Measurements from ENCODE around the gene SERAC1. TPM values are rescaled to one million over a fixed set of nuclear protein-coding genes. Genes with fewer than 3 reads are reported as not detected.
"Not testable (repeated sequence)": the region's sequence is repeated elsewhere in the genome, so short reads cannot be mapped to it uniquely, and the experiment has no call there.

The SERAC1 gene
- total RNA-seq, 2 donors from 2014 or later = 15.1 to 19.4 TPM

GRCh38 chr6:158154816-158155215 is 13.2 kb downstream of the SERAC1 start:
- H3K4me1 ChIP-seq (ENCODE audit: control insufficient read depth, insufficient read depth, low read length) = no peaks in the 10 kb centered on the region
- no peaks in the 10 kb centered on the region for H3K9me3 ChIP-seq (ENCODE audit: control insufficient read depth, low read length)
- H3K4me3 Mint-ChIP-seq = no peak overlapping the region
- DNase-seq = no peak
- TF ChIP-seq, protein P1, sequence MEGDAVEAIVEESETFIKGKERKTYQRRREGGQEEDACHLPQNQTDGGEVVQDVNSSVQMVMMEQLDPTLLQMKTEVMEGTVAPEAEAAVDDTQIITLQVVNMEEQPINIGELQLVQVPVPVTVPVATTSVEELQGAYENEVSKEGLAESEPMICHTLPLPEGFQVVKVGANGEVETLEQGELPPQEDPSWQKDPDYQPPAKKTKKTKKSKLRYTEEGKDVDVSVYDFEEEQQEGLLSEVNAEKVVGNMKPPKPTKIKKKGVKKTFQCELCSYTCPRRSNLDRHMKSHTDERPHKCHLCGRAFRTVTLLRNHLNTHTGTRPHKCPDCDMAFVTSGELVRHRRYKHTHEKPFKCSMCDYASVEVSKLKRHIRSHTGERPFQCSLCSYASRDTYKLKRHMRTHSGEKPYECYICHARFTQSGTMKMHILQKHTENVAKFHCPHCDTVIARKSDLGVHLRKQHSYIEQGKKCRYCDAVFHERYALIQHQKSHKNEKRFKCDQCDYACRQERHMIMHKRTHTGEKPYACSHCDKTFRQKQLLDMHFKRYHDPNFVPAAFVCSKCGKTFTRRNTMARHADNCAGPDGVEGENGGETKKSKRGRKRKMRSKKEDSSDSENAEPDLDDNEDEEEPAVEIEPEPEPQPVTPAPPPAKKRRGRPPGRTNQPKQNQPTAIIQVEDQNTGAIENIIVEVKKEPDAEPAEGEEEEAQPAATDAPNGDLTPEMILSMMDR (conservative IDR thresholded peaks at IDR 0.05) = no peak
- no peaks in the 10 kb centered on the region for H3K27me3 ChIP-seq (ENCODE audit: control insufficient read depth, insufficient read depth, low read length, poor library complexity, severe bottlenecking)
- H3K27me3 Mint-ChIP-seq (ENCODE audit: insufficient read depth) = no peaks in the 10 kb centered on the region
- peaks cover 7% of the 10 kb centered on the region for H3K4me1 Mint-ChIP-seq
- no peak overlapping the region for H3K9ac ChIP-seq (ENCODE audit: extremely low read depth, low read length, poor library complexity, severe bottlenecking)
- WGBS, 2 experiments (ENCODE audit: insufficient coverage in 1 of 2, insufficient read length in 1 of 2) = 97% methylated on average over 8 of the region's 8 CpGs
- H3K4me3 ChIP-seq (ENCODE audit: low read length) = no peak overlapping the region
- no peaks in the 10 kb centered on the region for H3K9me3 Mint-ChIP-seq
- no peak overlapping the region for H3K27ac ChIP-seq (ENCODE audit: low read depth, low read length)
- H3K36me3 Mint-ChIP-seq (ENCODE audit: low read depth) = peaks cover 49% of the 10 kb centered on the region
- peaks cover 80% of the 10 kb centered on the region for H3K36me3 ChIP-seq (ENCODE audit: control insufficient read depth, insufficient read depth, low read length)
- H3K27ac Mint-ChIP-seq = peak overlapping the region; percentile 55

GRCh38 chr6:158153576-158153975 is 14.5 kb downstream of the SERAC1 start:
- Histone ChIP-seq H3K4me3 (ENCODE audit: low read length) (no peak overlapping the region), H3K27ac (ENCODE audit: low read depth, low read length) (no peak overlapping the region), H3K4me1 (ENCODE audit: control insufficient read depth, insufficient read depth, low read length) (no peaks in the 10 kb centered on the region), H3K36me3 (ENCODE audit: control insufficient read depth, insufficient read depth, low read length) (peaks cover 83% of the 10 kb centered on the region), H3K9ac (ENCODE audit: extremely low read depth, low read length, poor library complexity, severe bottlenecking) (no peak overlapping the region), H3K9me3 (ENCODE audit: control insufficient read depth, low read length) (no peaks in the 10 kb centered on the region), H3K27me3 (ENCODE audit: control insufficient read depth, insufficient read depth, low read length, poor library complexity, severe bottlenecking) (no peaks in the 10 kb centered on the region)
- TF ChIP-seq, protein P1 (conservative IDR thresholded peaks at IDR 0.05) = no peak
- Mint-ChIP-seq H3K27ac (peak overlapping the region; percentile 64), H3K36me3 (ENCODE audit: low read depth) (peaks cover 57% of the 10 kb centered on the region), H3K9me3 (no peaks in the 10 kb centered on the region), H3K4me1 (peaks cover 7% of the 10 kb centered on the region), H3K4me3 (no peak overlapping the region), H3K27me3 (ENCODE audit: insufficient read depth) (no peaks in the 10 kb centered on the region)
- no peak for DNase-seq
- 73 to 85% methylated on average over 2 of the region's 3 CpGs for WGBS, 2 experiments (ENCODE audit: insufficient coverage in 1 of 2, insufficient read length in 1 of 2)

GRCh38 chr6:158152659-158153058 is 15.4 kb downstream of the SERAC1 start:
- no peak overlapping the region for H3K4me3 ChIP-seq (ENCODE audit: low read length)
- no peak for DNase-seq
- H3K4me1 ChIP-seq (ENCODE audit: control insufficient read depth, insufficient read depth, low read length) = no peaks in the 10 kb centered on the region
- H3K27me3 ChIP-seq (ENCODE audit: control insufficient read depth, insufficient read depth, low read length, poor library complexity, severe bottlenecking) = no peaks in the 10 kb centered on the region
- H3K36me3 Mint-ChIP-seq (ENCODE audit: low read depth) = peaks cover 56% of the 10 kb centered on the region
- no peak overlapping the region for H3K27ac Mint-ChIP-seq
- TF ChIP-seq, protein P1 (conservative IDR thresholded peaks at IDR 0.05) = no peak
- 91% methylated on average over 4 of the region's 4 CpGs; no CpG with 5 or more reads in 1 of the 2 experiments for WGBS, 2 experiments (ENCODE audit: insufficient coverage in 1 of 2, insufficient read length in 1 of 2)
- no peak overlapping the region for H3K4me3 Mint-ChIP-seq
- no peaks in the 10 kb centered on the region for H3K9me3 ChIP-seq (ENCODE audit: control insufficient read depth, low read length)
- peaks cover 7% of the 10 kb centered on the region for H3K4me1 Mint-ChIP-seq
- H3K36me3 ChIP-seq (ENCODE audit: control insufficient read depth, insufficient read depth, low read length) = peaks cover 83% of the 10 kb centered on the region
- H3K9me3 Mint-ChIP-seq = no peaks in the 10 kb centered on the region
- no peak overlapping the region for H3K27ac ChIP-seq (ENCODE audit: low read depth, low read length)
- H3K27me3 Mint-ChIP-seq (ENCODE audit: insufficient read depth) = no peaks in the 10 kb centered on the region
- no peak overlapping the region for H3K9ac ChIP-seq (ENCODE audit: extremely low read depth, low read length, poor library complexity, severe bottlenecking)

DNA sequence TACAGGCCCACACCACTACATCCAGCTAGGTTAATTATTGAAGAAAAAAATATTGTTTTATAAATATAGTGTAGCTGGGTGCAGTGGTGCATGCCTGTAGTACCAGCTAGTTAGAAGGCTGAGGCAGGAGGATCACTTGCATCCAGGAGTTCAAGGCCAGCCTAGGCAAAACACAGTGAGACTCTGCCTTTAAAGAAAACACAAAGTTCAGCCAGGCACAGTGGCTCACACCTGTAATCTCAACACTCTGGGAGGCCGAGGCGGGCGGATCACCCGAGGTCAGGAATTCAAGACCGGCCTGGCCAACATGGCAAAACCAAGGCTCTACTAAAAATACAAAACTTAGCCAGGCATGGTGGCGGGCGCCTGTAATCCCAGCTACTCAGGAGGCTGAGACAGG is 16.0 kb downstream of the SERAC1 start:
- H3K4me3 ChIP-seq (ENCODE audit: low read length); H3K27ac ChIP-seq (ENCODE audit: low read depth, low read length); H3K4me1 ChIP-seq (ENCODE audit: control insufficient read depth, insufficient read depth, low read length); H3K27ac Mint-ChIP-seq; H3K4me1 Mint-ChIP-seq; H3K4me3 Mint-ChIP-seq; H3K9ac ChIP-seq (ENCODE audit: extremely low read depth, low read length, poor library complexity, severe bottlenecking); H3K9me3 ChIP-seq (ENCODE audit: control insufficient read depth, low read length); H3K27me3 Mint-ChIP-seq (ENCODE audit: insufficient read depth); DNase-seq; H3K9me3 Mint-ChIP-seq; H3K27me3 ChIP-seq (ENCODE audit: control insufficient read depth, insufficient read depth, low read length, poor library complexity, severe bottlenecking): not testable (repeated sequence)
- 94 to 100% methylated on average over 5 to 7 of the region's 7 CpGs for WGBS, 2 experiments (ENCODE audit: insufficient coverage in 1 of 2, insufficient read length in 1 of 2)
- peaks cover 80% of the 10 kb centered on the region for H3K36me3 ChIP-seq (ENCODE audit: control insufficient read depth, insufficient read depth, low read length)
- peaks cover 54% of the 10 kb centered on the region for H3K36me3 Mint-ChIP-seq (ENCODE audit: low read depth)

All from endodermal cell (in vitro differentiated cells).